Measurements from ENCODE around the gene CFAP100.

DNA sequence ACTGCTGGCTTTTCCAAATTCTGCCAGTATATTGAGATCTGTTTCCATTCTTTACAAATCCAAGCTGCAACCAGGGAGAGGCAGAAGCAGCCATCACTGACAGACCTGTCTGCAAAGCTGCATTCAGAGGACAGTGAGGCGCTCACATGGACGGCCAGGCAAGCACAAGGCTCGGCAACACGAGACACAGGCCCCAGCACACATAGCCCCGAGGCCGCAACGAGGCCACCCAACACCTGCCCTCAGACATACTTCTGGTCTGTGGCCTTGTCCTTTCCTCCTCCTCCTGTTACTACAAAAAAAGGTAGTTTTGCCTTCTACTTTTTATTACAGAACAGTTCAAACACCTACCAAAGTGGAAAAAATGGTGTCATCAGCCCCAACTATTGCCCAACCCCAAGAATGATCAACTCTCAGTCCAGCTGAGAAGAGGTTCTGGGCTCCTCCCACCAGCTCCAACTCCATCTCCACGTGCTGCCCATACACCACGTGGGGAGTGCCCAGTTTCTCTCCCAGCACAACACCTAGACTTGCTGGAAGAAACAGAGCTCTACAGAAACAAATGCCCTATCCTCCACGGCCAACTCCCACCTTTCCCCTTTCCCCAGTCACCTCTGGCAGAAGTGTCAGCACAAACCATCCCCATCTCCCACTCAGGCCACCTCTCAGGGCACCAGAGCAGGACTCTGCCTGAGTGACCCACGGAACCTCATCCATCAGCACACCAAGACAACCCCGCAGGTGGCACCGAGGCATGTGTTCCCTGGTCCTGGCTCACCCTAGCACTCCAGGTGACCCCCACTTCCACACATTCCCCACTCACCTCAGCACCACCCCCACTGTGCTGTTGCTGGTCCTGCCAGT is 73.6 kb downstream of the CFAP100 start:
- TF ChIP-seq, protein P1, sequence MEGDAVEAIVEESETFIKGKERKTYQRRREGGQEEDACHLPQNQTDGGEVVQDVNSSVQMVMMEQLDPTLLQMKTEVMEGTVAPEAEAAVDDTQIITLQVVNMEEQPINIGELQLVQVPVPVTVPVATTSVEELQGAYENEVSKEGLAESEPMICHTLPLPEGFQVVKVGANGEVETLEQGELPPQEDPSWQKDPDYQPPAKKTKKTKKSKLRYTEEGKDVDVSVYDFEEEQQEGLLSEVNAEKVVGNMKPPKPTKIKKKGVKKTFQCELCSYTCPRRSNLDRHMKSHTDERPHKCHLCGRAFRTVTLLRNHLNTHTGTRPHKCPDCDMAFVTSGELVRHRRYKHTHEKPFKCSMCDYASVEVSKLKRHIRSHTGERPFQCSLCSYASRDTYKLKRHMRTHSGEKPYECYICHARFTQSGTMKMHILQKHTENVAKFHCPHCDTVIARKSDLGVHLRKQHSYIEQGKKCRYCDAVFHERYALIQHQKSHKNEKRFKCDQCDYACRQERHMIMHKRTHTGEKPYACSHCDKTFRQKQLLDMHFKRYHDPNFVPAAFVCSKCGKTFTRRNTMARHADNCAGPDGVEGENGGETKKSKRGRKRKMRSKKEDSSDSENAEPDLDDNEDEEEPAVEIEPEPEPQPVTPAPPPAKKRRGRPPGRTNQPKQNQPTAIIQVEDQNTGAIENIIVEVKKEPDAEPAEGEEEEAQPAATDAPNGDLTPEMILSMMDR (IDR thresholded peaks at IDR 0.05; ENCODE audit: low read depth, low read length), result no peak
- TF ChIP-seq EZH2phosphoT487 (IDR thresholded peaks at IDR 0.05; ENCODE audit: low read depth), result no peak
